SKM-1 (cell line): Measurements from ENCODE around the gene MIER3.

Experiments used
- DNase-seq: peaks from one replicate; lab custom pipeline; 2025; ENCODE audit not compliant: unreplicated experiment; lab: John Stamatoyannopoulos, UW

Gene MIER3

DNA sequence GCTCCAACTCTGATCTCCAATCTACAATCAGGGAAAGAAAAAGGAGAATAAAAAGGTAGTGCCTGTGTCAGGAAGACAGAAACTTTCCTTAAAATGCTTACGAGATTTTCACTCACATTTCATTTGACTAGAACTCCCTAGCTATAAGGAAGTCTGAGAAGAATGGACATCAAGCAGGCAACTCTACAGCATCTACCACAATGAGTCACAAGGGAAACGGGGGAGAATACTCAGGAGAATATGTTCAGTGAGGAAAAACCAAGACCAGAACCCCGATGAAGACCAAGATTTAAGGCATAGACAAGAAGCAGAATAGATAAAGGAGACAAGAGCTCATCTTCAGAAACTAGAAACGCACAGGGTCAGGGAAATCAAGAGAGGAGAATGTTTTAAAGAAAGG is 51.5 kb downstream of the MIER3 start:
- no peak for DNase-seq

DNA sequence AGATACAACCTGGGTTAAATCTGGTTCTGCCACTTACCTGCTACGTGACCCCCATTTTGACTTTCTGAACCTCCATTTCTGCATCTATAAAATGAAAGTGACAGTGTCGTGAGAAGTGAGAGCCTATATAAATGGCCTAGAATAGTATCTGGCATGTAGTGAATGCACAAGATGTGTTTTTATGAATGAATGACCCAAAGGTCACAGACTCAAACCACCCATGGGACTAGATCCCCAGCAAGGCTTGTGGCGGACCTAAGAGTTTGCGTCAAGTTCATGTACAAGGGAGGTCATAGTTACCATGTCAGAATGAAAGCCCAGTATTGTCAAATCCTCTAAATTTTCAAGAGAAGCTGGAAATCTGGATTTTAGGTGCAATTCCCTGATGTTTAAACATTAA is 53.7 kb downstream of the MIER3 start:
- DNase-seq: no peak

DNA sequence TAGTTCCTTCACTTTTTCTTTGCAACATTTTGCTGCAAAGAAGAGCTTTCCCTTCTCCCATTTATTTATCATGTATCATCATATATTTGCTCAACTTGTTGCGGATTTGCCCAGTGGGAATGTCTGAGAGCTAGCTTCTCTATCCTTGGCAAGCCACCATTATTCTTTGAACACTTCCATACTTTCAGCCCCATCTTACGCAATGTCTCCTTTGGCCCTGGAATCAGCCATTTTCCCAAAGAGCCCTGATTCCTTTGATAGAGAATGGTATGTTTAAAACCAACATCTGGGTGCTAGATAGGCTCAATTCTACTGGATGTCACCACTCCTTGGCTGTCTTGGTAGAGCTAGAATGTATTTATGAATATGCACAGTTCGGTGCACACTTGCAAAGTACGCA is 55.2 kb downstream of the MIER3 start:
- DNase-seq: no peak

DNA sequence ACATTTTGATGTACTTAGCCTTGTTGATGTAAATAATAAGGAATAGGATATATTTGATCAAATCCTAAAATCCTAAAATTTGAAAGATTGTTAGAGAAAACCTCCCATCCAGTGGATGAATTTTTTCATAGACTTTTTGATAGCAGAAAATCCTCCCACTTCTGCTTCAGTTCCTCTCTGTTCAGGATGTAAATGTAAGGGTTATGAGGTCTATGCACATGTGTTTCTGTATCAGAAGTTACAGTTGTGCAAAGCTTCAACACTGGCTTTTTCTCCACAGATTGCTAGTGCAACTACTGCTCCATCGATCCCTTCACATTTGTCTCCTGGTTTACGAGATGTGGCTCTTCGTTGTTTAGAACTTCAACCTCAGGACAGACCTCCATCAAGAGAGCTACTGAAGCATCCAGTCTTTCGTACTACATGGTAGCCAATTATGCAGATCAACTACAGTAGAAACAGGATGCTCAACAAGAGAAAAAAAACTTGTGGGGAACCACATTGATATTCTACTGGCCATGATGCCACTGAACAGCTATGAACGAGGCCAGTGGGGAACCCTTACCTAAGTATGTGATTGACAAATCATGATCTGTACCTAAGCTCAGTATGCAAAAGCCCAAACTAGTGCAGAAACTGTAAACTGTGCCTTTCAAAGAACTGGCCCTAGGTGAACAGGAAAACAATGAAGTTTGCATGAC is 58.5 kb downstream of the MIER3 start:
- DNase-seq: no peak

DNA sequence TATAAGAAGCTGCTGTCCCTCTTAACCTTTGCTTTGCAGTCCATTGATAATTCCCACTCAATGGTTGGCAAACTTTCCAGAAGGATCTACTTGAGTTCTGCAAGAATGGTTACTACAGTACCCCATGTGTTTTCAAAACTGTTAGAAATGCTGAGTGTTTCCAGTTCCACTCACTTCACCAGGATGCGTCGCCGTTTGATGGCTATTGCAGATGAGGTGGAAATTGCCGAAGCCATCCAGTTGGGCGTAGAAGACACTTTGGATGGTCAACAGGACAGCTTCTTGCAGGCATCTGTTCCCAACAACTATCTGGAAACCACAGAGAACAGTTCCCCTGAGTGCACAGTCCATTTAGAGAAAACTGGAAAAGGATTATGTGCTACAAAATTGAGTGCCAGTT is 70.4 kb downstream of the MIER3 start:
- DNase-seq: no peak

DNA sequence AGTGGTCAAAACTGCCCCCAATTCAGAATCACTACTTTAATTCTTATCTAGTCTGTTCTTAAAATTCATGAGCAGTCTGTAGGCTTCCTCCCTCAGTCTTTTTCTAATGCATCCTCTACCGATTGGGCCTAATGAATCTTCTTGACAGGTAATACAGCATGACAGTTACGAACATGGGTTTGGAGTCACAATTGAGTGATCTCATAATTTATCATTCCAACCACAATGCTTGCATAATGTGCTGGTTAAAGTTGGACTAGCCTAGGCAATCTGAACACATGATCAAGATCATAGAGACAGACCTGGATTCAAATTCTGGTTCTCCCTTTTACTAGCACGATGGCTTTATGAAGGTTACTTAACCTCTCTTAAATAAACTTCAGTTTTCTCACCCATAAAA is 75.6 kb downstream of the MIER3 start:
- no peak for DNase-seq

DNA sequence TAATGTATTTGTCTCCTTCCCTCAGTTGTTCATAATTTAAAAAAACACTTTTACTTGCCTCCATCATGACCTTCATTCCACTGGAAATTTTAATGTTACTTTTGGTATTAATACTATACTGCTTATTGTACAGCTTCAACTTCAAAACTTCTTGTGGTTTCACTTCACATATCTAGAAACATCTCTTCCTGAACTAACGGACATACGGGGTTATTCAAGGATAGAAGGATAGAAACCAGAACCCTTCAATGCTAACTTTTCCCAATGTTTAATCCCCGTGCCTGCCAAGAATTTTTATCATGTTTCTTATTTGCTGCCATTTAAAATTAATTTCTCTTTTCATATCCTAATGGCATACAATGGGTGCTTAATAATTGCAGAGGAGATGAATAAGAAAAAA is 78.9 kb downstream of the MIER3 start:
- DNase-seq: no peak

DNA sequence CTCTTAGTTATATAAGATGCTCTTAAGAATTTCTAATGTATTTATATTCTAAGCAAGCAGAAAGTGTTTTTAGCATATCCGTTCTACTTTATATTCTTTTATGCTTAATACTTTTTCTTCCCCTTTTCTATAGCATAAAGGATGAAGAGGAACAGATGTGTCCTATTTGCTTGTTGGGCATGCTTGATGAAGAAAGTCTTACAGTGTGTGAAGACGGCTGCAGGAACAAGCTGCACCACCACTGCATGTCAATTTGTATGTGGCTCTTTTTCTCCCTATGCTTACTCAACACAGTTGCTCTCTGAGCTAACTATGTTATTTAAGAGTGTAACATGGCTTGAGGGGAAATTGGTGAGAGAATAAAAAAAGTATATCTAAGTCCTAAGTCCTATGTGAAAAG is 80.1 kb downstream of the MIER3 start:
- no peak for DNase-seq
